Breast epithelium (tissue), 3 donors: Measurements from ENCODE around the gene EPN2.

Source experiments
- POLR2A ChIP-seq: fragments of 450-650 bp; IDR thresholded peaks from one replicate; pipeline ENCODE4 v1.6.1; 2016; ENCODE audit warnings: antibody characterized with exemption, mild to moderate bottlenecking, moderate library complexity
- POLR2AphosphoS5 ChIP-seq, 3 donors: sonication (generic); formaldehyde crosslinking; IDR thresholded peaks; one replicate each; pipeline ENCODE4 v1.6.1; 2017; ENCODE audit warnings: antibody characterized with exemption in 3 of 3
- TF ChIP-seq, protein P1 (sequence below), 3 donors: fragments of 450-650 bp; IDR thresholded peaks; one replicate each; pipeline ENCODE4 v1.5.1; 2016 to 2017; ENCODE audit warnings: antibody characterized with exemption in 3 of 3, mild to moderate bottlenecking in 3 of 3, moderate library complexity in 3 of 3

DNA sequence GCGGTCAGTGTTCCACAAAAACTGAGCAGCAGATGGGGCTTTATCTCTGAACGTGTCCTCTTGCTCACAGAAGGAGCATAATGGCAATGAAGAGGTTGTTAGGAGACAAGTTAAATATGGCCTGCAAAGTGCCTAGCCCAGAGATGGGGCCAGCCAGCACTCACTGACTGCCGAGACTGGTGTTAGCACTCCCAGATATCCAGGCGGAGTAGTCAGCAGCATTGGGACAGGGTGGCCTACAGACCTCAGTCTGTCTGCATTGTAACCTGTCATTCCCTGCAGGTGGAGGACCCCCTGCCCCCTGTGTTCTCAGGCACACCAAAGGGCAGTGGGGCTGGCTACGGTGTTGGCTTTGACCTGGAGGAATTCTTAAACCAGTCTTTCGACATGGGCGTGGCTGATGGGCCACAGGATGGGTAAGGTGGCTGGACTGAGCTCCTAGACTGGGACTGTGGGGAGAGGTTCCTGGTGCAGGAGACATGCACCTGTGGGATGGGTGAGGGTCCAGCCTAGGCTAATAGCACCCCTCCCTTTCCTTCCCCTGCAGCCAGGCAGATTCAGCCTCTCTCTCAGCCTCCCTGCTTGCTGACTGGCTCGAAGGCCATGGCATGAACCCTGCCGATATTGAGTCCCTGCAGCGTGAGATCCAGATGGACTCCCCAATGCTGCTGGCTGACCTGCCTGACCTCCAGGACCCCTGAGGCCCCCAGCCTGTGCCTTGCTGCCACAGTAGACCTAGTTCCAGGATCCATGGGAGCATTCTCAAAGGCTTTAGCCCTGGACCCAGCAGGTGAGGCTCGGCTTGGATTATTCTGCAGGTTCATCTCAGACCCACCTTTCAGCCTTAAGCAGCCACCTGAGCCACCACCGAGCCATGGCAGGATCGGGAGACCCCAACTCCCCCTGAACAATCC lies 145.6 kb downstream of the EPN2 start:
- TF ChIP-seq POLR2A (no peak), POLR2AphosphoS5 (IDR thresholded peaks at IDR 0.05) (no peak)
- TF ChIP-seq, protein P1, sequence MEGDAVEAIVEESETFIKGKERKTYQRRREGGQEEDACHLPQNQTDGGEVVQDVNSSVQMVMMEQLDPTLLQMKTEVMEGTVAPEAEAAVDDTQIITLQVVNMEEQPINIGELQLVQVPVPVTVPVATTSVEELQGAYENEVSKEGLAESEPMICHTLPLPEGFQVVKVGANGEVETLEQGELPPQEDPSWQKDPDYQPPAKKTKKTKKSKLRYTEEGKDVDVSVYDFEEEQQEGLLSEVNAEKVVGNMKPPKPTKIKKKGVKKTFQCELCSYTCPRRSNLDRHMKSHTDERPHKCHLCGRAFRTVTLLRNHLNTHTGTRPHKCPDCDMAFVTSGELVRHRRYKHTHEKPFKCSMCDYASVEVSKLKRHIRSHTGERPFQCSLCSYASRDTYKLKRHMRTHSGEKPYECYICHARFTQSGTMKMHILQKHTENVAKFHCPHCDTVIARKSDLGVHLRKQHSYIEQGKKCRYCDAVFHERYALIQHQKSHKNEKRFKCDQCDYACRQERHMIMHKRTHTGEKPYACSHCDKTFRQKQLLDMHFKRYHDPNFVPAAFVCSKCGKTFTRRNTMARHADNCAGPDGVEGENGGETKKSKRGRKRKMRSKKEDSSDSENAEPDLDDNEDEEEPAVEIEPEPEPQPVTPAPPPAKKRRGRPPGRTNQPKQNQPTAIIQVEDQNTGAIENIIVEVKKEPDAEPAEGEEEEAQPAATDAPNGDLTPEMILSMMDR (IDR thresholded peaks at IDR 0.05), result no peak
